ENCODE results near the gene HMX2.
A peak's percentile ranks its signal among the peaks of the same experiment; 100 is the strongest.
"Not testable (repeated sequence)": the region's sequence is repeated elsewhere in the genome, so short reads cannot be mapped to it uniquely, and the experiment has no call there.

Gene HMX2

GRCh38 chr10:123151737-123152135 lies 3.8 kb downstream of the HMX2 start:
- H3K4me1 Mint-ChIP-seq (ENCODE audit: low read depth) = peaks cover 31% of the 10 kb centered on the region
- no peak overlapping the region for H3K27ac Mint-ChIP-seq
- H3K36me3 Mint-ChIP-seq (ENCODE audit: low read depth) = peaks cover 37% of the 10 kb centered on the region
- peaks cover 43% of the 10 kb centered on the region for H3K27me3 Mint-ChIP-seq (ENCODE audit: low read depth)
- peaks cover 5% of the 10 kb centered on the region for H3K9me3 Mint-ChIP-seq
- DNase-seq (ENCODE audit: low spot score) = no peak
- H3K4me3 Mint-ChIP-seq = peak overlapping the region; percentile 55

GRCh38 chr10:123153486-123154091 lies 5.7 kb downstream of the HMX2 start:
- peaks cover 50% of the 10 kb centered on the region for H3K36me3 Mint-ChIP-seq (ENCODE audit: low read depth)
- DNase-seq (ENCODE audit: low spot score) = no peak
- peaks cover 44% of the 10 kb centered on the region for H3K4me1 Mint-ChIP-seq (ENCODE audit: low read depth)
- peak overlapping the region; percentile 100 for H3K4me3 Mint-ChIP-seq
- peak overlapping the region; percentile 100 for H3K27ac Mint-ChIP-seq
- peaks cover 36% of the 10 kb centered on the region for H3K27me3 Mint-ChIP-seq (ENCODE audit: low read depth)
- no peaks in the 10 kb centered on the region for H3K9me3 Mint-ChIP-seq

DNA sequence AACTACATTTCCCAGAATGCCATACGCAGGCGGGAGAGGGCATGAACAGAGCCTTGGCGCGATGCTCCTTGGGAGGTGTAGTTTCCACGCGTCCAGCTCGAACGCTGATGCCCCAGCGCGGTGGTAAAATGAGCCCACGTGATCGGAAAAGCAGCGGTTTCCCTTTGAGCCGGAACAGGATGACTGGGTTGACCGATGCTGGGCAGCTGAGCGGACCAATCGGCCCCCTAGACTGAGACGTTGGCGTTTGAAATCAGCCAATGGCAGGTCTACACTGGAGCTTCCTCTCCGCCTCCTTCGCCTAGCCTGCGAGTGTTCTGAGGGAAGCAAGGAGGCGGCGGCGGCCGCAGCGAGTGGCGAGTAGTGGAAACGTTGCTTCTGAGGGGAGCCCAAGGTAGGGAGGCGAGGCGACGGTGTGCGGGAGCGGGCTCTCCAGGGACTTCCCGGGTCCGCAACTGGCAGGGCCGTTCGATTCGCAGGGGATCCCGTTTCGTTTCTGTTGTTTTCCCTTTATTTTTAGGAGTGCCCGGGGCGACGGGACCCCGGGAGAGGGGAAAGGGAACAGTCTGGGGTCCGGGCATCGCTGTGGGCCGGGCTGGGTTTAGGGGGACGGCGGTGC lies 6.3 kb downstream of the HMX2 start, which contains the start of gene BUB3:
BUB3 (plus strand) TSS at position 311 of the 619 bp plus-strand sequence. CDS start 516 bp downstream, outside the sequence.
- peak within 1 kb of the TSS; percentile 100 for H3K27ac Mint-ChIP-seq
- peaks cover 46% of the 10 kb centered on the region for H3K4me1 Mint-ChIP-seq (ENCODE audit: low read depth)
- DNase-seq (ENCODE audit: low spot score) = peak; percentile 97
- H3K36me3 Mint-ChIP-seq (ENCODE audit: low read depth) = peaks cover 51% of the 10 kb centered on the region
- no peaks in the 10 kb centered on the region for H3K9me3 Mint-ChIP-seq
- H3K4me3 Mint-ChIP-seq = peak within 1 kb of the TSS; percentile 100
- peaks cover 30% of the 10 kb centered on the region for H3K27me3 Mint-ChIP-seq (ENCODE audit: low read depth)

- H3K36me3 Mint-ChIP-seq (ENCODE audit: low read depth) = peaks cover 55% of the 10 kb centered on the region
- H3K9me3 Mint-ChIP-seq = no peaks in the 10 kb centered on the region
- peak; percentile 62 for DNase-seq (ENCODE audit: low spot score)
- peaks cover 26% of the 10 kb centered on the region for H3K27me3 Mint-ChIP-seq (ENCODE audit: low read depth)
- peak overlapping the region; percentile 100 for H3K27ac Mint-ChIP-seq
- peak overlapping the region; percentile 100 for H3K4me3 Mint-ChIP-seq
- H3K4me1 Mint-ChIP-seq (ENCODE audit: low read depth) = peaks cover 53% of the 10 kb centered on the region
These were observed 7.0 kb downstream of the HMX2 start for GRCh38 chr10:123154711-123155505.

DNA sequence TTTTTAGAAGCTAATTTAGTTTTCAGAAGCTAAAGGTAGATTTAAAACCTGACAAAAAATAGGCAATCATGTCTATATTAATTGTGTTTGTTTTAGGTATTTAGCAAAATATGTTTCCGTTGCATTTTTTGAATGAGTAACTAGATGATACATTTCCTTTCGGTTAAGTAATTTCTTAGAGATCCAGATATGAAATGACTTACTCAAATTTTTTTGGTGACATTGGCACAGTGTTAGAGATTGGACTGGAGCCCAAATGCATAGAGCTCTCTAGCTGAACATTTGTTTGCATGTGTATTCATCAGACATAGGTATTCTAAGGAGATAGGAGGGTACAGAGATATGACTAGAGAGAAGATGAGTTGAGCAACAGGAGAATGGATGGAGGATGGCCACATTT lies 8.1 kb downstream of the HMX2 start:
- H3K4me3 Mint-ChIP-seq = peak overlapping the region; percentile 100
- H3K27ac Mint-ChIP-seq = peak overlapping the region; percentile 61

GRCh38 chr10:123157210-123157609 lies 9.3 kb downstream of the HMX2 start:
- no peak for DNase-seq (ENCODE audit: low spot score)
- peak overlapping the region; percentile 2 for H3K27ac Mint-ChIP-seq
- peaks cover 74% of the 10 kb centered on the region for H3K36me3 Mint-ChIP-seq (ENCODE audit: low read depth)

More for the DNA sequence above, 8.1 kb downstream of the HMX2 start:
- peaks cover 16% of the 10 kb centered on the region for H3K27me3 Mint-ChIP-seq (ENCODE audit: low read depth)
- DNase-seq (ENCODE audit: low spot score) = no peak
- H3K9me3 Mint-ChIP-seq = no peaks in the 10 kb centered on the region
- H3K4me1 Mint-ChIP-seq (ENCODE audit: low read depth) = peaks cover 60% of the 10 kb centered on the region
- H3K36me3 Mint-ChIP-seq (ENCODE audit: low read depth) = peaks cover 65% of the 10 kb centered on the region

GRCh38 chr10:123158682-123159081 lies 10.7 kb downstream of the HMX2 start:
- no peaks in the 10 kb centered on the region for H3K9me3 Mint-ChIP-seq
- no peaks in the 10 kb centered on the region for H3K27me3 Mint-ChIP-seq (ENCODE audit: low read depth)
- DNase-seq (ENCODE audit: low spot score) = no peak
- H3K4me3 Mint-ChIP-seq = peak overlapping the region; percentile 100
- peaks cover 56% of the 10 kb centered on the region for H3K4me1 Mint-ChIP-seq (ENCODE audit: low read depth)
- H3K27ac Mint-ChIP-seq = peak overlapping the region; percentile 60
- peaks cover 83% of the 10 kb centered on the region for H3K36me3 Mint-ChIP-seq (ENCODE audit: low read depth)

More at GRCh38 chr10:123157210-123157609, 9.3 kb downstream of the HMX2 start:
- Mint-ChIP-seq H3K9me3 (no peaks in the 10 kb centered on the region), H3K4me3 (peak overlapping the region; percentile 100), H3K4me1 (ENCODE audit: low read depth) (peaks cover 61% of the 10 kb centered on the region), H3K27me3 (ENCODE audit: low read depth) (peaks cover 6% of the 10 kb centered on the region)

GRCh38 chr10:123160311-123160980 lies 12.5 kb downstream of the HMX2 start:
- Mint-ChIP-seq H3K9me3 (no peaks in the 10 kb centered on the region), H3K36me3 (ENCODE audit: low read depth) (peaks cover 83% of the 10 kb centered on the region), H3K4me3 (peak overlapping the region; percentile 65), H3K4me1 (ENCODE audit: low read depth) (peaks cover 52% of the 10 kb centered on the region), H3K27ac (peak overlapping the region; percentile 87), H3K27me3 (ENCODE audit: low read depth) (no peaks in the 10 kb centered on the region)
- DNase-seq (ENCODE audit: low spot score) = no peak

DNA sequence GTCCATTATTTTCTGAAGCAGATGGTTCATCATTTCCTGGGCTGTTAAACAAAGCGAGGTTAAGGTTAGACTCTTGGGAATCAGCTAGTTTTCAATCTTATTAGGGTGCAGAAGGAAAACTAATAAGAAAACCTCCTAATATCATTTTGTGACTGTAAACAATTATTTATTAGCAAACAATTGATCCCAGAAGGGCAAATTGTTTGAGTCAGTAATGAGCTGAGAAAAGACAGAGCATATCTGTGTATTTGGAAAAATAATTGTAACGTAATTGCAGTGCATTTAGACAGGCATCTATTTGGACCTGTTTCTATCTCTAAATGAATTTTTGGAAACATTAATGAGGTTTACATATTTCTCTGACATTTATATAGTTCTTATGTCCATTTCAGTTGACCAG lies 16.4 kb downstream of the HMX2 start:
- no peak overlapping the region for H3K4me3 Mint-ChIP-seq

DNA sequence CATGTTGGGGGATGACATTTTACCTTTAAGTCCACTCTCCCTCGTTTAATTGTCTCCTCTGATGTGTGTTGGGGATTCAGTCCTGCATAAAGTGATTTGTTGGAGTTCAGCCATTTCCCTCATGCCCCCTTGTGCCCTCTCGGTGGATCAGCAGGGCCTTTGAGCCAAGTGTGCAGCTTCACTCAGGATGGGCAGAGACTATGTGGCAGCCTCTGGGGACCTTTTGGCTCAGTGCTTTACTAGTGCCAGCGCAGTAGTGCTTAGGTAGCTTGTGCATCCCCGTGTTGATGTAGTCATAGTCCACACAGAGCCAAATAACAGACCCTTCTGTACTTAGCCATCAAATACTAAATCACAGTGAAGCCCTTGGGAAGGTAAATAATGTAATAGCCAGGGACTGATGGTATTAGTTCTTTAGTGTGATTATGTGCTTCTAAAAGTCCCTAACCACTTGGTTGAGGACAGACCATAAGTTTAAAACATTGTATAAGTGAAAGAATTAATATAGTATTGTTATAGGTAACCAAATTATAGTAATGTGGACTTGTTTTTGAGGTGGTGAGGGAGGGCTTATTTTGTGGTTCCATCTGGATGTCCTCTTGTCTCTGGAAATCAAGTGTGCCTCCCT lies 17.6 kb downstream of the HMX2 start:
- Mint-ChIP-seq H3K27ac (no peak overlapping the region), H3K4me1 (ENCODE audit: low read depth) (peaks cover 10% of the 10 kb centered on the region), H3K4me3 (no peak overlapping the region), H3K36me3 (ENCODE audit: low read depth) (peaks cover 75% of the 10 kb centered on the region), H3K27me3 (ENCODE audit: low read depth) (no peaks in the 10 kb centered on the region), H3K9me3 (no peaks in the 10 kb centered on the region)
- no peak for DNase-seq (ENCODE audit: low spot score)

More for the DNA sequence above, 16.4 kb downstream of the HMX2 start:
- DNase-seq (ENCODE audit: low spot score) = no peak
- H3K36me3 Mint-ChIP-seq (ENCODE audit: low read depth) = peaks cover 75% of the 10 kb centered on the region
- no peak overlapping the region for H3K27ac Mint-ChIP-seq
- H3K4me1 Mint-ChIP-seq (ENCODE audit: low read depth) = peaks cover 22% of the 10 kb centered on the region
- no peaks in the 10 kb centered on the region for H3K27me3 Mint-ChIP-seq (ENCODE audit: low read depth)
- no peaks in the 10 kb centered on the region for H3K9me3 Mint-ChIP-seq

- H3K4me1 Mint-ChIP-seq (ENCODE audit: low read depth) = peaks cover 3% of the 10 kb centered on the region
- no peaks in the 10 kb centered on the region for H3K27me3 Mint-ChIP-seq (ENCODE audit: low read depth)
- H3K9me3 Mint-ChIP-seq = no peaks in the 10 kb centered on the region
- no peak for DNase-seq (ENCODE audit: low spot score)
- H3K27ac Mint-ChIP-seq = no peak overlapping the region
- peaks cover 73% of the 10 kb centered on the region for H3K36me3 Mint-ChIP-seq (ENCODE audit: low read depth)
- H3K4me3 Mint-ChIP-seq = no peak overlapping the region
These were observed 18.7 kb downstream of the HMX2 start for GRCh38 chr10:123166618-123167017.

DNA sequence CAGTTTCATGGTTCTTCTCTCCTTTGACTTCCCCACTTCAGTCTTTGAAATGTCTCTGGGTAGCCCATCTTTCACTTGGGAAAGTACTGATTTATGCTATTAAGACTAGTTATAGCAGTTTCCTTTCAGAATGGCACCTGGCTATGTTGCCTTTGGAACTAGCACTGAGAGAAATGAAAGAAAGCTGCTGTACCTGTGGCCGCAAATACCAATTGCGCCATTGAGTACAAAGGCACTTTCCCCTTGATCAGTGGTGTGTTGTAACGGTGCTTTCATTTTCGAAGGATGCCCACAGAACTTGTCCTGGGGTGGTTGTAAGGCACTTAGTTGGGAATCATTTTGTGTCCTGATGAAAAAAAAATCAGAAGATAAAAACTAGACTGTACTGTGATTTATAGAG lies 23.0 kb downstream of the HMX2 start:
- Mint-ChIP-seq H3K36me3 (ENCODE audit: low read depth) (peaks cover 61% of the 10 kb centered on the region), H3K9me3 (no peaks in the 10 kb centered on the region), H3K27ac (no peak overlapping the region), H3K27me3 (ENCODE audit: low read depth) (no peaks in the 10 kb centered on the region), H3K4me3 (no peak overlapping the region), H3K4me1 (ENCODE audit: low read depth) (peaks cover 7% of the 10 kb centered on the region)
- DNase-seq (ENCODE audit: low spot score) = no peak

DNA sequence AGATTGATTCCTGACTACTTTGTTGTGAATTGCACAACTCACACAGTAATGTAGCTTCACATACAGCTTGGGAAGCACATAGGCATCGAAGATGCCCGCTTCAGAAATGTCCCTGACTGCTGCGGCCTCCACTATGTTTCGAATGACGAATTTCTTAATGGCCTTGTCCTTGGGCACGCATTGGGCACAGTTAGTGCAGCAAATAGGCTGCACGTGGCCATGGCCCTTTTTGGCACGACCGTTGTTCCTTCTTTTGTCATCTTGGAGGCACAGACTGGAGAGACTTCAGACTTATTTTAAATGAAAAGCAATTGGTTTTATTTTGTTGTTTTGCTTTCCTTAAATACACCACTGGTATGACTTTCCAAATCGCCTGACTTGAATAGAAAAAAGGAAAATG lies 23.7 kb downstream of the HMX2 start:
- H3K4me3 Mint-ChIP-seq; H3K27me3 Mint-ChIP-seq (ENCODE audit: low read depth); H3K9me3 Mint-ChIP-seq; H3K4me1 Mint-ChIP-seq (ENCODE audit: low read depth); H3K27ac Mint-ChIP-seq; DNase-seq (ENCODE audit: low spot score): not testable (repeated sequence)
- H3K36me3 Mint-ChIP-seq (ENCODE audit: low read depth) = peaks cover 64% of the 10 kb centered on the region
